Measurements from ENCODE around the gene ACTL7A. TPM values are rescaled to one million over a fixed set of nuclear protein-coding genes. Genes with fewer than 3 reads are reported as not detected.

The ACTL7A gene
- total and polyA plus RNA-seq, 2 of the 13 experiments (the other 11 are each of a cell fraction or from before 2014, with no cell fraction given) = not detected

DNA sequence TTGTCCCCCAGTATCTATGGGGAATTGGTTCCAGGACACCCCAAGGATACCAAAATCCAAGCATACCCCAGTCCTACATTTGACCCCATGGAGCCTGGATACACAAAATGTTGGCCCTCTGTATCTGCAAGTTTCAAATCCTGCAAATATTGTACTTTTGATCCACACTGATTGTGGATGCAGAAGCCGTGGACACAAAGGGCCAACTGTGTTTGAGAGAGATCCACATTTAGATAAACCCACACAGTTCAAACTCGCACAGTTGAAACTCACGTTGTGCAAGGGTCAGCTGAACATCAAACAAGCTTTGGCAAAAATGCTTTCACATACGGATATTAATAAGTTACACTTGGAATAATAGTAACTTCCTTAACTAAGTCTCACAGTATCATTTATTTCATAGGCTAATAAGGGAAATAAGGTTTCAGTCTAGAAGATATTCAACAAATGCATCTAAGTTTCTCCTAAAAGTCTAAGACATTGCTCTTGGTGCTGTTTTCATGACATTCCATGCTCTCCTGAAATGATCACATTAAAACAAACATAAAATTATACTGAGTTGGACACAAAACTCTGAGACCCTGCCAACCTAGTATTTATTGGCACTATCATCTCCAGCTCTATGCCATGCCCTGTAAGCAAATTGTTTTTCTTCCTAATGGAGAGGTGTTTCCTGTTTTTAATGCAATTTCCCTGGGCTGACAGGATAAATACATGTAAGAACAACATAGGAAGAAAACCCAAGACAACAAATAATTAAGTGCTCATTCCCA, 32.3 kb downstream of the ACTL7A start (continued):
- TF ChIP-seq, protein P1, sequence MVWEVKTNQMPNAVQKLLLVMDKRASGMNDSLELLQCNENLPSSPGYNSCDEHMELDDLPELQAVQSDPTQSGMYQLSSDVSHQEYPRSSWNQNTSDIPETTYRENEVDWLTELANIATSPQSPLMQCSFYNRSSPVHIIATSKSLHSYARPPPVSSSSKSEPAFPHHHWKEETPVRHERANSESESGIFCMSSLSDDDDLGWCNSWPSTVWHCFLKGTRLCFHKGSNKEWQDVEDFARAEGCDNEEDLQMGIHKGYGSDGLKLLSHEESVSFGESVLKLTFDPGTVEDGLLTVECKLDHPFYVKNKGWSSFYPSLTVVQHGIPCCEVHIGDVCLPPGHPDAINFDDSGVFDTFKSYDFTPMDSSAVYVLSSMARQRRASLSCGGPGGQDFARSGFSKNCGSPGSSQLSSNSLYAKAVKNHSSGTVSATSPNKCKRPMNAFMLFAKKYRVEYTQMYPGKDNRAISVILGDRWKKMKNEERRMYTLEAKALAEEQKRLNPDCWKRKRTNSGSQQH (CRISPR knock-in tag; IDR thresholded peaks at IDR 0.05; ENCODE audit: low read depth) = 0 out of 2 replicates have a peak, but pooled peaks have one; percentile 21
- TF ChIP-seq, protein P2, sequence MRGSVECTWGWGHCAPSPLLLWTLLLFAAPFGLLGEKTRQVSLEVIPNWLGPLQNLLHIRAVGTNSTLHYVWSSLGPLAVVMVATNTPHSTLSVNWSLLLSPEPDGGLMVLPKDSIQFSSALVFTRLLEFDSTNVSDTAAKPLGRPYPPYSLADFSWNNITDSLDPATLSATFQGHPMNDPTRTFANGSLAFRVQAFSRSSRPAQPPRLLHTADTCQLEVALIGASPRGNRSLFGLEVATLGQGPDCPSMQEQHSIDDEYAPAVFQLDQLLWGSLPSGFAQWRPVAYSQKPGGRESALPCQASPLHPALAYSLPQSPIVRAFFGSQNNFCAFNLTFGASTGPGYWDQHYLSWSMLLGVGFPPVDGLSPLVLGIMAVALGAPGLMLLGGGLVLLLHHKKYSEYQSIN (CRISPR knock-in tag; IDR thresholded peaks at IDR 0.05; ENCODE audit: borderline replicate concordance) = no peak
- no peak for TF ChIP-seq NFYB (CRISPR knock-in tag; IDR thresholded peaks at IDR 0.05)
- no peak for TF ChIP-seq ZNF674 (CRISPR knock-in tag; IDR thresholded peaks at IDR 0.05; ENCODE audit: low read depth)
- no peak for TF ChIP-seq EEA1 (CRISPR knock-in tag; IDR thresholded peaks at IDR 0.05; ENCODE audit: borderline replicate concordance)
- TF ChIP-seq LCORL (IDR thresholded peaks at IDR 0.05) = peak; percentile 78; the same call in 1 of the 2 replicates
- TF ChIP-seq LCORL (CRISPR knock-in tag; IDR thresholded peaks at IDR 0.05) = peak; percentile 88
- TF ChIP-seq, protein P3, sequence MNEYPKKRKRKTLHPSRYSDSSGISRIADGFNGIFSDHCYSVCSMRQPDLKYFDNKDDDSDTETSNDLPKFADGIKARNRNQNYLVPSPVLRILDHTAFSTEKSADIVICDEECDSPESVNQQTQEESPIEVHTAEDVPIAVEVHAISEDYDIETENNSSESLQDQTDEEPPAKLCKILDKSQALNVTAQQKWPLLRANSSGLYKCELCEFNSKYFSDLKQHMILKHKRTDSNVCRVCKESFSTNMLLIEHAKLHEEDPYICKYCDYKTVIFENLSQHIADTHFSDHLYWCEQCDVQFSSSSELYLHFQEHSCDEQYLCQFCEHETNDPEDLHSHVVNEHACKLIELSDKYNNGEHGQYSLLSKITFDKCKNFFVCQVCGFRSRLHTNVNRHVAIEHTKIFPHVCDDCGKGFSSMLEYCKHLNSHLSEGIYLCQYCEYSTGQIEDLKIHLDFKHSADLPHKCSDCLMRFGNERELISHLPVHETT (CRISPR knock-in tag; conservative IDR thresholded peaks at IDR 0.05) = no peak
- peak; percentile 88 for TF ChIP-seq TBX2 (CRISPR knock-in tag; IDR thresholded peaks at IDR 0.05; ENCODE audit: borderline replicate concordance)
- peak; percentile 56; the same call in 1 of the 2 replicates for TF ChIP-seq JUND (CRISPR knock-in tag; IDR thresholded peaks at IDR 0.05)
- peak; percentile 44 to 47; a peak in 2 of 4 replicates for TF ChIP-seq HMGXB4 (CRISPR knock-in tag; IDR thresholded peaks at IDR 0.05; ENCODE audit: borderline replicate concordance in 1 of 2, low read depth in 1 of 2)
- no peak for TF ChIP-seq KDM5B (CRISPR knock-in tag; IDR thresholded peaks at IDR 0.05; ENCODE audit: borderline replicate concordance)
- peak; percentile 27; the same call in 1 of the 2 replicates for TF ChIP-seq ZNF281 (CRISPR knock-in tag; IDR thresholded peaks at IDR 0.05; ENCODE audit: borderline replicate concordance)
- peak; percentile 80 for TF ChIP-seq HOXA3 (CRISPR knock-in tag; IDR thresholded peaks at IDR 0.05)
- TF ChIP-seq CCDC6 (CRISPR knock-in tag; IDR thresholded peaks at IDR 0.05) = peak; percentile 63; the same call in 1 of the 2 replicates
- no peak for TF ChIP-seq ZC3H13 (CRISPR knock-in tag; IDR thresholded peaks at IDR 0.05)
- peak; percentile 72; the same call in 1 of the 2 replicates for TF ChIP-seq ELF3 (CRISPR knock-in tag; IDR thresholded peaks at IDR 0.05)
- TF ChIP-seq GTF2F1 (IDR thresholded peaks at IDR 0.05; ENCODE audit: low read length) = no peak
- no peak for TF ChIP-seq ZNF549 (CRISPR knock-in tag; IDR thresholded peaks at IDR 0.05)
- peak; percentile 29; the same call in 1 of the 2 replicates for TF ChIP-seq SMC3 (IDR thresholded peaks at IDR 0.05; ENCODE audit: low read length)

All from HepG2 (cell line).